Endodermal cell (in vitro differentiated cells): Measurements from ENCODE around the gene BEND6. TPM values are rescaled to one million over a fixed set of nuclear protein-coding genes. Genes with fewer than 3 reads are reported as not detected.

Source experiments
- DNase-seq: peaks from one replicate; pipeline ENCODE4 v3.0.0-alpha.2; 2017
- H3K27ac ChIP-seq: 2 replicates; pipeline ENCODE4 v1.5.1; 2013; ENCODE audit warnings: mild to moderate bottlenecking, low read depth, low read length, moderate library complexity
- H3K27me3 ChIP-seq: 2 replicates; pipeline ENCODE4 v1.6.1; 2013; ENCODE audit warnings: mild to moderate bottlenecking, low read length, moderate library complexity; ENCODE audit not compliant: insufficient read depth, control insufficient read depth, poor library complexity, severe bottlenecking
- H3K36me3 ChIP-seq: 2 replicates; pipeline ENCODE4 v1.7.0; 2013; ENCODE audit warnings: mild to moderate bottlenecking, low read length, moderate library complexity; ENCODE audit not compliant: control insufficient read depth, insufficient read depth
- H3K4me1 ChIP-seq: one replicate; pipeline ENCODE4 v1.7.0; 2013; ENCODE audit warnings: low read length; ENCODE audit not compliant: control insufficient read depth, insufficient read depth
- H3K4me3 ChIP-seq: 2 replicates; pipeline ENCODE4 v1.5.1; 2013; ENCODE audit warnings: mild to moderate bottlenecking, low read length, moderate library complexity
- H3K9ac ChIP-seq: 2 replicates; pipeline ENCODE4 v1.6.1; 2013; ENCODE audit warnings: mild to moderate bottlenecking, low read length, moderate library complexity; ENCODE audit not compliant: poor library complexity, severe bottlenecking; ENCODE audit errors: extremely low read depth
- H3K9me3 ChIP-seq: 2 replicates; pipeline ENCODE4 v1.6.1; 2013; ENCODE audit warnings: mild to moderate bottlenecking, low read length, moderate library complexity; ENCODE audit not compliant: control insufficient read depth
- H3K27ac Mint-ChIP-seq: 2 replicates; pipeline ENCODE4 v1.8.0; 2020; ENCODE audit warnings: mixed read lengths
- H3K27me3 Mint-ChIP-seq: 2 replicates; pipeline ENCODE4 v1.8.0; 2021; ENCODE audit warnings: mild to moderate bottlenecking, mixed read lengths; ENCODE audit not compliant: insufficient read depth
- H3K36me3 Mint-ChIP-seq: 2 replicates; pipeline ENCODE4 v1.8.0; 2020; ENCODE audit warnings: low read depth, mixed read lengths
- H3K4me1 Mint-ChIP-seq: 2 replicates; pipeline ENCODE4 v1.8.0; 2020; ENCODE audit warnings: mixed read lengths
- H3K4me3 Mint-ChIP-seq: 2 replicates; pipeline ENCODE4 v1.8.0; 2020; ENCODE audit warnings: mild to moderate bottlenecking, moderate library complexity, mixed read lengths
- H3K9me3 Mint-ChIP-seq: 2 replicates; pipeline ENCODE4 v1.8.0; 2020; ENCODE audit warnings: mild to moderate bottlenecking, mixed read lengths
- WGBS, 2 experiments: methylation state at CpG; one replicate each; pipeline versions ENCODE4 v1.1.5 to v1.1.7; 2013; ENCODE audit warnings: missing lambda C conversion rate in 2 of 2, mixed read lengths in 1 of 2; ENCODE audit not compliant: insufficient coverage in 1 of 2, insufficient read length in 1 of 2; 5-methylcytosine and 5-hydroxymethylcytosine counted together
- total RNA-seq, 2 donors: library from RNA; stranded (reverse); fragmentation: NEBNext Ultra II Directional in 1 of 2; extraction: Animal tissue kit (Norgen Biotek cat#: 25700) in 1 of 2; gene quantifications; 2 replicates in 1 of 2; 3 replicates in 1 of 2; pipeline ENCODE4 v1.2.1, GENCODE V29; 2021
- TF ChIP-seq, protein P1 (sequence below): fragments of 200-600 bp; sonication (generic); conservative IDR thresholded peaks from 2 replicates; pipeline ENCODE4 v1.5.0; 2021; ENCODE audit warnings: antibody characterized with exemption, mild to moderate bottlenecking

Gene BEND6
- total RNA-seq, 2 donors from 2014 or later = 0.57 to 0.95 TPM

DNA sequence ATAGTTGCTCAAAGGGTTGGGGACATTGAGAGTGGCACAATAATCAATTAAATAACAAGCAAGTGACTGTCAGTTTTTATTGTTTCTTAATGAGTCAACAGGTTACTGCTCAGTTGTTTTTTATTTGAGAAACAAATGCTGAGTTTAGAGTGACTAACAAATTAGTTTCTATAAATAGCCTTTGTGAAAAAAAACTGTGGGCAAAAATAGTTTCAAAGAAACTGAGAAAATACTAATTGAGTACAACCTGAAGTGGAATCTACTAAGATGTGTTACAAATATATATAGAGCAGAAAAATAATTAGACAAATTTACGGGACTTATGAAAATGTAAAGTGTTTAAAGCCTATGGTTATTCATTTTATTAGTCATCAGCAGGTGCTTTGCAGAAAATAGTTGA lies 22.3 kb downstream of the BEND6 start:
- H3K36me3 Mint-ChIP-seq = no peaks in the 10 kb centered on the region
- H3K4me1 Mint-ChIP-seq = no peaks in the 10 kb centered on the region
- no peaks in the 10 kb centered on the region for H3K4me1 ChIP-seq
- no peak overlapping the region for H3K4me3 ChIP-seq
- no peaks in the 10 kb centered on the region for H3K27me3 ChIP-seq
- H3K9me3 Mint-ChIP-seq = peaks cover 29% of the 10 kb centered on the region
- no peak overlapping the region for H3K27ac Mint-ChIP-seq
- WGBS, 2 experiments = 92% methylated on average over 1 of the region's 1 CpG; no CpG with 5 or more reads in 1 of the 2 experiments
- no peak for DNase-seq
- H3K27ac ChIP-seq = no peak overlapping the region
- peaks cover 14% of the 10 kb centered on the region for H3K9me3 ChIP-seq
- H3K9ac ChIP-seq = no peak overlapping the region
- no peak overlapping the region for H3K4me3 Mint-ChIP-seq
- H3K27me3 Mint-ChIP-seq = no peaks in the 10 kb centered on the region
- no peaks in the 10 kb centered on the region for H3K36me3 ChIP-seq
- TF ChIP-seq, protein P1, sequence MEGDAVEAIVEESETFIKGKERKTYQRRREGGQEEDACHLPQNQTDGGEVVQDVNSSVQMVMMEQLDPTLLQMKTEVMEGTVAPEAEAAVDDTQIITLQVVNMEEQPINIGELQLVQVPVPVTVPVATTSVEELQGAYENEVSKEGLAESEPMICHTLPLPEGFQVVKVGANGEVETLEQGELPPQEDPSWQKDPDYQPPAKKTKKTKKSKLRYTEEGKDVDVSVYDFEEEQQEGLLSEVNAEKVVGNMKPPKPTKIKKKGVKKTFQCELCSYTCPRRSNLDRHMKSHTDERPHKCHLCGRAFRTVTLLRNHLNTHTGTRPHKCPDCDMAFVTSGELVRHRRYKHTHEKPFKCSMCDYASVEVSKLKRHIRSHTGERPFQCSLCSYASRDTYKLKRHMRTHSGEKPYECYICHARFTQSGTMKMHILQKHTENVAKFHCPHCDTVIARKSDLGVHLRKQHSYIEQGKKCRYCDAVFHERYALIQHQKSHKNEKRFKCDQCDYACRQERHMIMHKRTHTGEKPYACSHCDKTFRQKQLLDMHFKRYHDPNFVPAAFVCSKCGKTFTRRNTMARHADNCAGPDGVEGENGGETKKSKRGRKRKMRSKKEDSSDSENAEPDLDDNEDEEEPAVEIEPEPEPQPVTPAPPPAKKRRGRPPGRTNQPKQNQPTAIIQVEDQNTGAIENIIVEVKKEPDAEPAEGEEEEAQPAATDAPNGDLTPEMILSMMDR = no peak

DNA sequence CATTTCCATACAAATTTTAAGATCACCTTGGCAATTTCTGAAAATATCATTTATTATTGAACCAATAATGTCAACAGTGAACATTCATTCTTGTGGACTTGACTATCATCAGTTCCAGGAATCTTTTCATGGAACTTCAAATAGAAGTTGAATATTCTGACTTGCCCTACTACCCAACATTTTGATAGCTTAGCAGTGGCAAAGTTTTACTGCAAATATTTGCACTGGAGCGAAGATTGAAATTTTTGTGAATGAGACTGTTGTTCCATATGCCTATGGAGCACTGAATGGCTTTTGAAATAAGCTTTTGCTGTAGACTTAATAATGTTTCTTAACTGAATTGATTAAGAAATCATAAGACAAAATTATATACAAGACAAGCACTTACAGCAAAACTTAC lies 23.6 kb downstream of the BEND6 start:
- Mint-ChIP-seq H3K9me3 (peaks cover 29% of the 10 kb centered on the region), H3K4me3 (no peak overlapping the region)

DNA sequence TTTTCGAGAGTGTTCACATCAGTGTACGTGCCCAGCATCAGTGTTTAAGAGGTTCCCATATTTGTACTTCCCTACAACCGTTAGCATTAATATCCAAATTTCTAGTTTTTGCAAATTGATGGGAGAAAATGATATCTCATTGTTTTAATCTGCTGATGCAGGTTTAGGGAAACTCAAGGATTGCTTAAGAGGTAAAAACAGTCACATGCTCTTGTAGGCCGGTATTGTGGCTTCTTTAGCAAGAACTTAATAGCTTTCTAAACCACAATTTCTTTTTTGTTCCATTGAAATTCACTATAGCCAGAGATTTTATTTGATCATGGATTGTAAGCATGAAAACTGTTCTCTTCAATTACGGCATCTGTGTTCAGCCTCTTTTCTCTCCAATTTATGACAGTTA lies 29.5 kb downstream of the BEND6 start:
- no peak for DNase-seq
- Mint-ChIP-seq H3K4me3 (no peak overlapping the region), H3K36me3 (no peaks in the 10 kb centered on the region), H3K9me3 (no peaks in the 10 kb centered on the region), H3K27me3 (no peaks in the 10 kb centered on the region), H3K4me1 (no peaks in the 10 kb centered on the region), H3K27ac (no peak overlapping the region)
- Histone ChIP-seq H3K9ac (no peak overlapping the region), H3K9me3 (no peaks in the 10 kb centered on the region), H3K4me3 (no peak overlapping the region), H3K36me3 (no peaks in the 10 kb centered on the region), H3K27me3 (no peaks in the 10 kb centered on the region), H3K4me1 (no peaks in the 10 kb centered on the region), H3K27ac (no peak overlapping the region)
- 0 to 76% methylated on average over 1 to 5 of the region's 5 CpGs for whole genome bisulfite sequencing, 2 experiments
- TF ChIP-seq, protein P1 = no peak

More for the DNA sequence above, 23.6 kb downstream of the BEND6 start:
- WGBS, 2 experiments = 90% methylated on average over 1 of the region's 1 CpG; no CpG with 5 or more reads in 1 of the 2 experiments
- no peak overlapping the region for H3K4me3 ChIP-seq
- peaks cover 14% of the 10 kb centered on the region for H3K9me3 ChIP-seq
- no peaks in the 10 kb centered on the region for H3K36me3 Mint-ChIP-seq
- H3K9ac ChIP-seq = no peak overlapping the region
- no peaks in the 10 kb centered on the region for H3K4me1 Mint-ChIP-seq
- no peaks in the 10 kb centered on the region for H3K27me3 ChIP-seq
- H3K27ac Mint-ChIP-seq = no peak overlapping the region
- no peaks in the 10 kb centered on the region for H3K36me3 ChIP-seq
- no peak for DNase-seq
- H3K27ac ChIP-seq = no peak overlapping the region
- H3K27me3 Mint-ChIP-seq = no peaks in the 10 kb centered on the region
- TF ChIP-seq, protein P1 = no peak
- no peaks in the 10 kb centered on the region for H3K4me1 ChIP-seq
